SHP77 (cell line): ENCODE data around the gene ABCA4.

Source experiments
- DNase-seq, 2 experiments: peaks; one replicate each; lab custom pipeline; 2025; lab: John Stamatoyannopoulos, UW

ABCA4 gene

GRCh38 chr1:94104776-94105580 lies 16.0 kb downstream of the ABCA4 start:
- DNase-seq, result no peak

GRCh38 chr1:94104127-94104684 lies 16.7 kb downstream of the ABCA4 start:
- no peak for DNase-seq

GRCh38 chr1:94103608-94104007 lies 17.3 kb downstream of the ABCA4 start:
- DNase-seq, result no peak

- no peak for DNase-seq
Measured at GRCh38 chr1:94101613-94102525, 19.1 kb downstream of the ABCA4 start.

- DNase-seq, result no peak
Measured at GRCh38 chr1:94100785-94101612, 19.9 kb downstream of the ABCA4 start.

GRCh38 chr1:94100129-94100784 lies 20.7 kb downstream of the ABCA4 start:
- no peak for DNase-seq

- no peak for DNase-seq
Measured at GRCh38 chr1:94099303-94099702, 21.6 kb downstream of the ABCA4 start.

- DNase-seq, result no peak
Measured at GRCh38 chr1:94098585-94099111, 22.3 kb downstream of the ABCA4 start.

- no peak for DNase-seq
Measured at GRCh38 chr1:94096797-94097549, 24.0 kb downstream of the ABCA4 start.

GRCh38 chr1:94095744-94096469 lies 25.0 kb downstream of the ABCA4 start:
- DNase-seq, result no peak

- DNase-seq, result peak; percentile 16 to 75
Measured at GRCh38 chr1:94095112-94095637, 25.8 kb downstream of the ABCA4 start.

- DNase-seq, result no peak
Measured at GRCh38 chr1:94094469-94095111, 26.4 kb downstream of the ABCA4 start.

GRCh38 chr1:94093996-94094395 lies 27.0 kb downstream of the ABCA4 start:
- no peak for DNase-seq

GRCh38 chr1:94093396-94093795 lies 27.6 kb downstream of the ABCA4 start:
- DNase-seq, result no peak

GRCh38 chr1:94092210-94092613 lies 28.7 kb downstream of the ABCA4 start:
- no peak for DNase-seq

- no peak for DNase-seq
Measured at GRCh38 chr1:94090761-94091160, 30.2 kb downstream of the ABCA4 start.

- no peak for DNase-seq
Measured at GRCh38 chr1:94087193-94087592, 33.8 kb downstream of the ABCA4 start.

GRCh38 chr1:94084547-94084946 lies 36.4 kb downstream of the ABCA4 start:
- DNase-seq, result no peak

GRCh38 chr1:94084085-94084484 lies 36.9 kb downstream of the ABCA4 start:
- DNase-seq, result no peak
